GM19351 (cell line): ENCODE measurements around the gene NT5C1A.

Experiments
- ATAC-seq: cut with Tn5 transposase; IDR thresholded peaks from one replicate; pipeline ENCODE4 v1.9.1; 2021; ENCODE audit warnings: mild to moderate bottlenecking, moderate library complexity; ENCODE audit not compliant: unreplicated experiment

Gene NT5C1A

DNA sequence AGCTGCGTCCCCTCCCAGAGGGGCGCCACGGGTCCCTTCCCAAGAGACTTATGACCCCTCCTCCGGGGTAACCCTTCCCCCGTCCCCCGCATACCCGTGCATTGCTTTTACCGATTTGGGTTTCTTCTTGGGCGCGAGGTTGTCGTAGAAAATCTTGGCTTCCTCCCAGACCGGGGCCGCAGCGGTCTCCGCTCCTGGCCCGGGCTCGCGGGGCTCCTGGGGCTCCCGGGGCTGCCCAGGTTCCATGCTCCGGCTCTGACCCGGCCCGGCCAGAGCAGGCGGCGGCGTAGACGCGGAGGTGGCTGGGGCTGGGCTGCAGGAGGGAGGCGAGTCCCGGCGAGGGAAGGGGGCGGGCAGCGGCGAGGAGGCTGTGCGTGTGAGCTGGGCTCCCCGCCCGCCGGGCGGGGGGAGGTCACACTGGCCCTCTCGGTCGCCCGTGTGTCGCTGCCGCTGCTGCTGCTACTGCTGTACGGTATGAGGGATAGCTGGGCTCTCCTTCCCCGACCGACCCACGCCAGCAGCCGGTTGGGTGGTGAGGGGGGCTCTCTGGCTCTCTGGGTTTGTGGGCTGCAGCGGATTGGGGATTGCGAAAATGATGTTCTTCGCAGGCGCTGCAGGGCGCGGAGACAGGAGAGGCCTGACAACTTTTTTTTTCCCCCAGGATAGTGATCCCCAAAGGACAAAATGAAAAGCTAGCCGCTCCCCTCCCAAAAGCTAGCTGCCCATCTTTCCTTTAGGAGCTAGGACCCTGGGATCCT lies at the start of gene NT5C1A:
Gene NT5C1A (minus strand): TSS at position 315 of the 758 bp plus-strand sequence. CDS start 69 bp downstream, at position 246.
- no peak for ATAC-seq

DNA sequence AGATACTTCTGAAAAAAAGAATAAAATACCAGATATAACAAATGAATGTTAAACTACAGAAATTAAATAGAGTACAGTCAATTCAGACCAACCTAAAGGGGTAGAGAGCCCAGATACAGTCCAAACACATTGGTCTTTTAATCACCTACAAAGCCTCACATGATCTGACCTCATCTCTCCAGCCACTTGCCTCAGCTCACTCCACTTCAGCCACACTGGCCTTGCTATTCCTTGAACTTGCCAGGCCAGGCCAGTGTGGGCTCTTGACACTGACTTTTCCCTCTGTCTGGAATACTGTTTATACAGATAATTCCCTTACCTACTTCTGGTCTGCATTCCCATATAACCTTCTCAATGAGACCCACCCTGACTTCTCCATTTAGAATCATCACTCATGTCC lies 49.8 kb upstream of the NT5C1A start:
- ATAC-seq, result no peak

DNA sequence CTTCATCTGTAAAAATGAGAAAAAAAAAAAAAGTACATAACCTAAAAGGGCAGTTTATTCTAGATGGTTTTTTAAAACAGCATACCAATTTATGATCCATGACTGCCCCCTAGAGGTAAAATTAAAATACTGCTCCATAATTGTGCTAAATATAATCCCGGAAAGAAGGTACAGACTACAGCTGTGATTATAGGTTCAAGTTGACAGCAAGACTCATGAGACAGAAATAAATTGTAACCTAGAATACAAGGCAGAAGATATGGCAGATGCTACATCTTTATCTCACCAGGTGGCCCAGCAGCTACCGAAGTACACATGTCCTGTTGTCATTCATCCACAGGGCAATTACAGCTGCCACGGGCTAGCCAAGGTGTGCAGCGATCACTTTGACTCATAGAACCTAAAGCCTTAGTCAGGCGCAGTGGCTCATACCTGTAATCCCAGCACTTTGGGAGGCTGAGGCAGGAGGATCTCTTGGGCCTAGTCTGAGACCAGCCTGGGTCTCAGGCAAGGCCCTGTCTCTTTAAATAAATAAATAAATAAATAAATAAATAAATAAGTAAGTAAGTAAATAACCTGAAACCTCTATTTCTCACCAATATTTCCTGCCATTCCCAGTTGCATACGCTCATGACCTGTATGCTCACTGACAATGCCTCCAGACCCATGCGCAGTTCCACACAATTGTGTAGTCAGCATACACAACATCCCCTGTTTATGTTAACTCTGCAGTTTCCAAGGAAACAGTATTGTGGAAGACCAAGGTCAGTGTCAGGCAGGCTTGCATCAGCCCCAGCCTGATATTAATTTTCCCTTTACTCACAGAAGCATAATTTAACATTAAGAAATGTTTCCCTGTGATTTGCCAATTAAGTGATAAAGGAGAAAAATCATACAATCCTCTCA lies 48.4 kb upstream of the NT5C1A start:
- ATAC-seq, result no peak

DNA sequence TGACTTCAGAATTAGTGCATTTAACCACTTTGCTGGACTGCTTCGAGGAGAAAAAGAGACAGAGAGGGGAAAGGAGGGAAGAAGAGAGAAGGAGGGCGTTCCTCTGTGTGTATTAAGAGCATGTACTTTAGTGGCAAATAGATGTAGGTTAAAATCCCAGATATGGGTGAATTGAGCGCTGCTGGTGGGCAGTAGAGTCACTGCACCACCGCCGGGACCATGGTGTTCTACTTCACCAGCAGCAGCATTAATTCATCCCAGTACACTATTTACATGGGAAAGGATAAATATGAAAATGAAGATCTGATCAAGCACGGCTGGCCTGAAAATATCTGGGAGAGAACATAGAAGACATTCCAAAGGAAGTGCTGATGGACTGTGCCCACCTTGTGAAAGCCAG lies 45.9 kb upstream of the NT5C1A start:
- ATAC-seq, result no peak

DNA sequence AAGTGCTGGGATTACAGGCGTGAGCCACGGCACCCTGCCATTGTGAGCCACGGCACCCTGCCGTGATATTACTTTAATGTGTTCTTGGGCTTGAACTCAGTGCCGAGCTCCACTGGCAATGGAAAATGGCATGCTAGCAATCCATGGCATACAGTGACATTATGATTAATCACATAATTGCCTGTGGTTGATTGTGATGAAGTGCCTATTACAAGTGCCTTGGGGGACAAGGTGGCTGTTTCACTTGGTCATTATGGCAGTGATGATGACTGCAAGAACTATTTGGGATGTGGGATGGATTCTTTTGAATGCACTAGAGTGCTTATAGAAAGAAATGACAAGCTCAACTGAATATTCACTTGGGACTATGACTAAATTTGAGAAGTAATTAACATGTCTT lies 41.6 kb upstream of the NT5C1A start:
- ATAC-seq, result no peak

DNA sequence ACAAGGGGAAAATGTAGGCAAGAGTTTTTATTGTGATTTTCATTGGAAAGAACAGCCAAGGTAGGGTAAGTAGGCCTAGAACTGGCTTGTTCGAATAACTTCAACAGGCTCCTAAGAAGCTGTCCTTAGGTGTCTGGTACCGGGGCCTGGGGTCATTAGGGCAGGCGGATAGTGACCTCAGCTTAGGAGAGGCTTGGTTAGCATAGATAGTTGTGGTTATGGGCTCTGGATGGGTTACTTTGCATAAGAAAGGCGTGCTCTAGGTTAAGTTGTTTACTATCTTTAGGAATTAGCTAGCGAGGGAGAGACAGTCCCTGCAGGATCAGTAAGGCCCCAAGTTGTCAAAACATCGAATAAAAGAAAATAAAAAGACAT lies 40.0 kb upstream of the NT5C1A start:
- no peak for ATAC-seq

DNA sequence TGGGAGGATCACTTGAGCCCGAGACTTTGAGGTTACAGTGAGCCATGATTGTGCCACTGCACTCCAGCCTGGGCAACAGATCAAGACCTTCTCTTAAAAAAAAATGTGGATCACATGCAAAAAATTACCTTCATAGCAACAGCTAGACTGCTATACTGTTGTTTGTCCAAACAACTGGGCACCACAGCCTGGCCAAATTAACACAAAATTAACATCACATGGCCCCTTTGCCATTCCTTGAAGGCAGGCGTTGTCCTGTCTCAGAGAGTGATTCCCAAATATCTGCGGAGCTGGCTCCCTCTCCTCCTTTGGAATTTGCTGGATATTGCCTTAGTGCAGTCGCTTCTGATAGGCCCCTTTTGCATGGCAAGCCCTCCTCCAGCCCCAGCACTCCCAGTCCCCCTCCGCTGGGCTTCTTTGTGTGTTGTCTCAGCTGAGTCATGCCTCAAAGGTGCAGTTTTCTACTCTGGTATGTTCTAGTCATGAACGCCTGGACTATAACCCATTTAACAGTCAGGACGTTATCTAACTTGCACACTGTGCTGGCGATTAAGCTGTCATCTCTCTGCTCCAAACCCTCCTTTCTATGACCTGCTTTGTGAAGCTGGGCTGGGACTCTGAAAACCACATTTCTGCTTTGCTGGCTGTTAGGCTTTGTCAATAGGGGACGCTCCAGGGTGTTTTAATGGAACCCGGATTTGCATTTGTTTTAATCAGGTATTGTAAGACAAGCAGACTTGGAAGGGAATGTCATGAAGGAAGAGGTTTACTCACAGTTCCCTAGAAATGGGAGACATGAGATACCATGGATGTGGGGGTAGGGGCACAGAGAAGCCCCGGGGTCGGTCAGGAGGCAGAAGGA lies 39.4 kb upstream of the NT5C1A start:
- no peak for ATAC-seq

DNA sequence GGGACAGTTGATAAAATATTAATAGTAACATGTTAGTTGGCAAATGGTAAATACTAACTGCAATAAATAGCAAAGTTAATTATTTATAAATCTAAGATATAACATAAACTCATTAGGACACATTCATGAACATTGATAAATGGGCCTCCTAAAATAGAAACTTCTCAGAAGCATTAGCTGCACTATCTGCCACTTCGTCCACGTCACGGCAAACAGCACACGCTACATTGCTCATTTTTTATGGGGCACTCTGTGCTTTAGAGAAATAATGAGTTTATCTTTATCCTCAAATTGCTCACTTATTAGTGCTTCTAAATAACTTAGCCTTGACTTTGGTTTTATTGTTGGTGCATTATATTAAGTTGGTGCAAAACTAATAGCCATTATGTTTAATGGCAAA lies 35.6 kb upstream of the NT5C1A start:
- ATAC-seq, result no peak

DNA sequence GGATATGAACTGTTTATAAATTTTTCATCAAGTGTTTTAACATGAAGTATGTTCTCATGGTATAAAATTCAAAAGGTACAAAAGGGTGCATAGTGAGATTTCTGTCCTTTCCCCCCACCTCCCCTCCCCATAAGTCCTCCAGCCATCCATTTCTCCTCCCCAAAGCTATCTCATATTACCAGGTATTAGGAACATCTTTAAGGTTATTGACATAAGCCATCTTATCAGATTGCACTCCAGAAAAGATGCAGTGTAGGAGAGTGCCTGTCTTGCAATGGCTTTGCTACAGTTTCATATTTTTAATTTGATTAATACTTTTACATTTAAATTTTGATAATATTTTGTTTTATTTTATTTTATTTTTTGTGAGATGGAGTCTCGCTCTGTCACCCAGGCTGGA lies 32.9 kb upstream of the NT5C1A start:
- ATAC-seq, result no peak

DNA sequence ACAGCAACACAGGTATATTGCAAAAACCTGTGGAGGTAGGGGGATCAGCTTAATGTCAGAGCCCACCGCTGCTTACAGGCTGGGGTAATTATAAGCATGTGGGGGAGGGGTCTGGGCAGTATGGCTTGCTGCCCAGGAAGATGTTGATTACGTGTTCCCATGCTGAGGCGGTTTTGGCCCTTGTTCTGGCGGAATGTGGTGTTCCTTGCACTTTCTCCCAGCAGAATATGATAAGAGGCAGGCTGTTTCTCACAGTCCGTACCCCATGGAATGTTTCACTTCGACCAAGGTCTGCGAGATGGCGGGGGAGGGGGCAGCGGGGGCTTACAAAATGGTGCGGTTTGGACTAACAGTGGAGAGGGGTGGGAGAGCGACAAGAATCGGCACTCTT lies 29.1 kb upstream of the NT5C1A start:
- ATAC-seq, result no peak

DNA sequence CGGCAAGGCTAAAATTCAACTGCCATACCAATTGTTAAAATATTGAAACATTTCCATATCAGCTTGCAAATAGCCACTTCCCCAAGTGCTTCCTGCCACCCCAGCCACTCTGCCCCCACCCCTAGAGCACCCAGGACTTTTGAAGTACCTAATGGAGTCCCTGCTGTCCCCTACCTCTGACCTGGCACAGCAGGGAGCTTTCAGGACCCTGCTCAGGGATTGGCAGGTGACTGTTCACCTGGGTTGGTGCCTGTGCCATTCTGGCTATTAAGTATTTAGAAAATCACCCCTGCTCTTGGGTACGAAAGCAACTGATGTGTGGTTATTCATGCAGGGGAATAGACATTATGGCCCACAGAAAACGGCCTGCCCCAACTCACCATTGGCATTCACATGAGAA lies 28.4 kb upstream of the NT5C1A start:
- ATAC-seq, result no peak

DNA sequence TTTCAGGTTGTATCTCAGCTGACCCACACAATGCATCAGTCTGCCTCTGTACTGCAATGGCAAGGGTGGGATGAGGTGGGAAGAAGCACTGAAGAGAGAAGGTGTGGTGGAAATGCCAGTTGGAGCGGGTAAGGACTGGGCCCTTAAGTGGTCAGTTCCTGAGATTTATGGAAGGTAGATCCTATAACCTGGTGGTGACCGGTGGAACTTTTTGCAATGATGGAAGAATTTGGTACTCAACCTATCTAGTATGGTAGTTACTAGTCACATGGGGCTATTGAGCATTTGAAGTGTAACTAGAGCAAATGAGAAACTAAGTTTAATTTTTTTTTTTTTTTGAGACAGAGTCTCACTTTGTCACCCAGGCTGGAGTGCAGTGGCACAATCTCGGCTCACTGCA lies 27.5 kb upstream of the NT5C1A start:
- no peak for ATAC-seq

DNA sequence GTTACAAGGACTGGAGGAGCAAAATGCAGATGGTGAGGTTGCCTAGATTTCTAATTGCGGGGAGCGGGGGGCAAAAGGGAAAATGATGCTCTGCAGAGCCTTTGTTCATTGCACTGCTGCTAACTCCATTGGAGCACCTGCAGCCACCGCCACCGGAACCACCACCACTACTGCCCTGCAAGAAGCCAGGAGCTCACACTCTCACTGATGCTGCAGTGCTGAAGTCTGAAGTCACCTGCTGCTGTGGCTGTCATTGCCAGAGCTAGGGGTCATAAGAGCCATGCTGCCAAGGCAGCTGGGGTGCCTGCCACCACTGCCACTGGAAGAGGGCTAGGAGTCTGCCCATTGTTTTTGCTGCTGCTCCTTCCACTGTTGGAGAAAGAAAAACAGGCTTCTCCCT lies 26.7 kb upstream of the NT5C1A start:
- ATAC-seq, result no peak

DNA sequence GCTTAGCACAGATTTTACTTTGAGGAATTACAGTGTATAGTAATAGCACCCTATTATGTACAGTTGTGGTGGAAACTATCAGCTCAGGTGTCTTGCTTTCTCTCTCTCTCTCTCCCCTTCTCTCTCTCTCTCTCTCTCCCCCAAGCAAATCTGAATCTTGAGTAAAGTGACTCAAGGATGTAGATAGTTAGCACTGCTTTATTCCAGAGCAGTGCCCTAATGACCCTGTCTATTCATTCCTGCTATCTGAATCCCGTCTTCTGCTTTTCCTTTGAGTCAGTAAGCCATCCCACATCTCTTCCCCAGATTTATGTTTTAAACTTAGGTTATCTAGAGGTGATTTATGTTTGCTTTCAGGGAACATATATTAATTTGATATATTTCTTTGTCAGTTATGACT lies 24.5 kb upstream of the NT5C1A start:
- no peak for ATAC-seq

DNA sequence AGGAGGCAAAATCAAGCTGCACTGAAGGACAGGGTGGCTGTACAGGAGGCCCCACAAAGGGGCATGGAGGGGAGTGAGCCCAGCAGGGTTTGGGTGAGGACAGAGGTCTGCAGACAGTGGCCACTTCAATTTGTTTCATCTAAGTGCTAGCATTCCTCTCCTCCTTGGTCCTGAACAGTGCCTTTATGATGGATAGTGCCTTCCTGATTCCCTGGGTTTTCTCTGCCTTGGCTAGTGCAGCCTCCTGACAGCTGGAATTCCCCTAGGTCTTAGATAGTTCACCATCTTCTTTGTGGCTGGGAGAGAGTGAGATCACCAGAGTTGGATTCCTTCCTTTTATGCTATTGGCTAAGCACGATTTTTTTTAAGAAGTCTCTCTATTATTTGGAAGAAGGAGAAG lies 23.1 kb upstream of the NT5C1A start:
- ATAC-seq, result no peak

DNA sequence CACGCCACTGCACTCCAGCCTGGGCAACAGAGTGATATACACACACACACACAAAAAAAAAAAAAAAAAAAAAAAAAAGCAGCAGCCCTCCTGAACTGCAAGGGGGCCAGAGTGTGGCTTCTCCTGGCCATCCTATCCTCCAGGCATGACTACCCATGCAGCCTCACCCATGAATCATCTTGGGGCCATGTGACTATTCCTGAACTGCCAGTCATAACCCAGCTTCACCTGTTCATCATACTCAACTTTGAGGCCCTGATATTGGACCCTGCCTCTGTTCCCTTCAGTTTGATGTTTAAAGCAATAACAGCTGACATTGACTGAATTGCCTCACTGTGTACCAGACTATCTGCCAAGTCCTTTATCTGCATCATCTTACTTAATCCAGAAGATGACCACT lies 22.1 kb upstream of the NT5C1A start:
- no peak for ATAC-seq

DNA sequence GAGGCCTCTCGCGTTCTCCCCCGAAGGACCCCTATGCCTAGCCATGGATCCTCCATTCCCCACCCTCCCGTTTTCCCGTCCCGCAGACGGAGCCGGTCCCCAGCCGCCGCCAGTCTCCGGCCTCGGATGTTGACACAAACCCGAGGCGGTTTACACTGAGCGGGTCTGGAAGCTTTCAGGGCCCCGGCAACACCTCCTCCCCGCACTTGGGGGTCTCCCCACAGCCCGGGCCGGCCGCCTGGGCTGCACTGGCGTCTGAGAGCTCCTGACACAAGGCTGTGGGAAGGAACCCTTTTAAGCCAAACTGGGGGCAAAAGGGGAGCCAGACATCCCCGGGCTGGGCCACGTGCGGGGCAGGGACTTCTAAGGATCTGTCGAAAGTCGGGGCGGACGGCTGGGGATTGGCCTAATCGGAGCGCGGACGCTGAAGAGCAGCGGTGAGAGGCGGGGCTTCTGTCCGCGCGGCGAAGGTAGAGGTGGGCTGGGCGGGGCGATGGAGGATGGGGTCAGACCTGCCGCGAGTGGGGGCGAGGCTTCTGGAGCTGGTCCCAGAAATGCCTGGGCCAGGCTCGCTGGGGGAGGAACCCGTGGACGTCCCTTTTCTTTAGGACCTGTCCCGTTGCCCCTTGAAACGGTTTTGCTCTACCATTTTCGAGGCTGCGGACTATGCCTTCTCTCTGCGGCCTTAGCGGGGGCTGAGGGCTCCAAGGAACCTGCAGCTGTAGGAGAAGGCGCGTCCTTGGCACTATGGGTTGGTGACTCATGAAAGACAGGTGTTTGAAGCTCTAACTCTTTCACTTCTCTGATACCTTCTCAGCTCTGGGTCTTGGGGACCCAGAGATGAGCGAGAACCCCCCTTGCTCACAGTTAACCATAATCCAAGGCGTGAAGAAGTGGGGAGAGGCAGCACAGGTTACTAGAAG lies 20.5 kb upstream of the NT5C1A start:
- ATAC-seq, result no peak

DNA sequence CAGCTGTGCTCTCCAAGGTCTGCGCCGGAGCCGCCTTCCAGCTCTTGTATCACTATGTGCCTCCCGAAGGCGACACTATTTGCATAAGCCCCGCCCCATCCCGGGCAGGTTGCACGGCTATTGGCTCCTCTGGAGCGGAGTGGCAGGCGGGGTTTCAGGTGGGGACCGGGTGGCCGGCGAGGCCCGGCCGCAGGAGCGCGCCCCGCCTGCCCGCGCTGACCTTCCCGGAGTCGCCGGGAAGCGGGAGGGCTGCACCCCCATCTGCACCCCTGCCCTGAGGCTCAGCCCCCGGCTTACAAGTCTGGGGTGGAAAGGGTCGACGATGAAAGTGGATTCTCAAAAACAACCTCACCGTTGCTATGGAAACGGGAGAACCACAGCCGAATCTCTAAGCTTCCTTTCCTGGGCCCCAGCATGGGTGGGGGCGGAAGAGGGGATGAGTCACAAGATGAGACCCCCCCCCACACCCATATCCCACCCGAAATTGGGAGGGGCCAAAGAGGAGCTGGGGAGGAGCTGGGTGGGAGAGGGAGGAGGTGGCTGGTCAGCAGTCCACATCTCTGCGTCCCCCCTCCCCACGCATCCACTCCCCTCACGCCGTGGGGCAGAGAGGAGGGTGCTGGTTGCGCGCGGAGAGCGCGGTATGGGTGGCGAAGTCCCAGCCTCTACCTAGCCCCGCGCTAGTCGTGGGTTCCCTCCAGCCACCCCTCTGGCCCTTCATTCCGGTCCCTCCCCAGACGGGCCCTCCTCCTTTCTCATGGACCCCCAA lies 19.7 kb upstream of the NT5C1A start, which contains the start of gene HPCAL4:
Gene HPCAL4 (minus strand): TSS at position 51 of the 769 bp plus-strand sequence. CDS start 6,830 bp downstream, outside the sequence.
- peak; percentile 96 for ATAC-seq

DNA sequence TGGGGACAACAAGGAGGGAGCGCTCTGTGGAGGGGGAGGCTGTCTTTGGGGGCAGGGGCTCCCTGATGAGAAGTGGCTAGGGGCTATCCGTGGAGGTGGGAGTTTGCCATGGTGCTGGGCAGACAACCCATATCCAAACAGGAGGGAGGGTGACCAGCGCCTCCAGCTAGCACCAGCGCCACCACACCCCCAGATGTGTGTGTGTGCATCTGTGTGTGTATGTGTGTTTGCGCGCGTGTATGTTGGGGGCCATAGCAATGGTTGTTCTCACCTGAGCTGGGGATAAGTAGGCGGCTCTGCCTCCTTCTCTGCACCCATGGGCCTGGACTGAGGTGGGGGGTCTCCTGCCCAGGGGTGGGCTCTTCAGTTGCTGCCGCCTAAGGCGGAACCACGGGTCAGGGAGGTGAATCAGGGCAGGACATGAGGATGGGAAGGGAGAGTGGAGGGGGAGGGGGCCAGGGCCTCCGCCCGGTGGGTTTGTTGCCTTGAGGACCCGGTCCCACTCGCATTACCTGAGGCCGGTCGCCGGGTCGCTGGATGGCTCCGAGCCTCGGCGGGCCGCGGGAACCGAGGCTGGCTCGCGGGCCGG lies 19.0 kb upstream of the NT5C1A start:
- no peak for ATAC-seq
